AG10803 (cell line): ENCODE measurements around the gene MEGF6.

Source experiments
- DNase-seq: peaks from one replicate; pipeline ENCODE4 v3.0.0; 2010; ENCODE audit warnings: low read depth
- H3K4me3 ChIP-seq: 2 replicates; pipeline ENCODE4 v1.5.1; 2011; ENCODE audit warnings: mild to moderate bottlenecking, low read length, control low read depth
- TF ChIP-seq, protein P1 (sequence below): conservative IDR thresholded peaks from 2 replicates; pipeline ENCODE4 v1.5.1; 2011; ENCODE audit warnings: mild to moderate bottlenecking, low read length, control low read depth, inconsistent platforms

The MEGF6 gene

GRCh38 chr1:3551290-3551678 is 60.0 kb downstream of the MEGF6 start:
- TF ChIP-seq, protein P1, sequence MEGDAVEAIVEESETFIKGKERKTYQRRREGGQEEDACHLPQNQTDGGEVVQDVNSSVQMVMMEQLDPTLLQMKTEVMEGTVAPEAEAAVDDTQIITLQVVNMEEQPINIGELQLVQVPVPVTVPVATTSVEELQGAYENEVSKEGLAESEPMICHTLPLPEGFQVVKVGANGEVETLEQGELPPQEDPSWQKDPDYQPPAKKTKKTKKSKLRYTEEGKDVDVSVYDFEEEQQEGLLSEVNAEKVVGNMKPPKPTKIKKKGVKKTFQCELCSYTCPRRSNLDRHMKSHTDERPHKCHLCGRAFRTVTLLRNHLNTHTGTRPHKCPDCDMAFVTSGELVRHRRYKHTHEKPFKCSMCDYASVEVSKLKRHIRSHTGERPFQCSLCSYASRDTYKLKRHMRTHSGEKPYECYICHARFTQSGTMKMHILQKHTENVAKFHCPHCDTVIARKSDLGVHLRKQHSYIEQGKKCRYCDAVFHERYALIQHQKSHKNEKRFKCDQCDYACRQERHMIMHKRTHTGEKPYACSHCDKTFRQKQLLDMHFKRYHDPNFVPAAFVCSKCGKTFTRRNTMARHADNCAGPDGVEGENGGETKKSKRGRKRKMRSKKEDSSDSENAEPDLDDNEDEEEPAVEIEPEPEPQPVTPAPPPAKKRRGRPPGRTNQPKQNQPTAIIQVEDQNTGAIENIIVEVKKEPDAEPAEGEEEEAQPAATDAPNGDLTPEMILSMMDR = no peak
- DNase-seq = no peak
- H3K4me3 ChIP-seq = no peak overlapping the region

- no peak overlapping the region for H3K4me3 ChIP-seq
- no peak for DNase-seq
- TF ChIP-seq, protein P1 = no peak
These were observed 60.6 kb downstream of the MEGF6 start for GRCh38 chr1:3550511-3551289.

GRCh38 chr1:3548895-3549294 is 62.4 kb downstream of the MEGF6 start:
- H3K4me3 ChIP-seq = no peak overlapping the region
- TF ChIP-seq, protein P1 = no peak
- no peak for DNase-seq

DNA sequence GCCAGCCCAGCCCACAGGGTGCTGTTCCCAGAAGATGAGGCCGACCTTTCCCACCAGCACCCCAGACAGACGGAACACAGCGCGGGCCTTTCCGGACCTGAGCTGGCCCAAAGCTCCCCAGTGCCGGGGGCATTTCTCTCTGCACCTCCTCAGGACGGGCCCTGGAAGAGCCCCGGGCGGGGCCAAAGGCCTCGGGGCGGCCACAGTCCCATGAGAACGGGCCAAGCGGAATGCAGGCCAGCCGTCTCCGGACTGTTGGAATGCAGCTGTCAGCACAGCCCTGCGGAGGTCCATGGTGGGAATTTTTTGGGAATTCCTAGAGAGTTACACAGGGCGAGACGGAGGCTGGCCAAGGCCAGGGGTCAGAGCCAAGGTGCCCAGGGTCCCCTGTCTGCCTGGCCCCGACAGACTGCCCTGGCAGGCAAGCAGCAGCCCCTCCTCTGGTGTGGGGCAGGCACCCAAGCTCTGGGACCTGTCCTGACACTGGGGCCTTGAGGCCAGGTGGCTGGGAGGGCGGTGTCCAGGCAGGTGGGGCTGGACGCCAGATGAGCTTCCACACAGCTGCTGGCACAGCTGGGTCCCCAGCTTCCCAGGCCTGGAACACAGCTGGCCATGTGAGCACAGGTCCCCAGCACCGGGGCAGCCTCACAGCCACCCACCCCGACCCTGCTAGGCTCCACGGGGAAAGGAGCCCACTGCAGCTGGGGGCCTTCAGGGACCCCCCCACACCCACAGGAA is 63.0 kb downstream of the MEGF6 start:
- TF ChIP-seq, protein P1 = no peak
- peak; percentile 80 for DNase-seq
- no peak overlapping the region for H3K4me3 ChIP-seq

DNA sequence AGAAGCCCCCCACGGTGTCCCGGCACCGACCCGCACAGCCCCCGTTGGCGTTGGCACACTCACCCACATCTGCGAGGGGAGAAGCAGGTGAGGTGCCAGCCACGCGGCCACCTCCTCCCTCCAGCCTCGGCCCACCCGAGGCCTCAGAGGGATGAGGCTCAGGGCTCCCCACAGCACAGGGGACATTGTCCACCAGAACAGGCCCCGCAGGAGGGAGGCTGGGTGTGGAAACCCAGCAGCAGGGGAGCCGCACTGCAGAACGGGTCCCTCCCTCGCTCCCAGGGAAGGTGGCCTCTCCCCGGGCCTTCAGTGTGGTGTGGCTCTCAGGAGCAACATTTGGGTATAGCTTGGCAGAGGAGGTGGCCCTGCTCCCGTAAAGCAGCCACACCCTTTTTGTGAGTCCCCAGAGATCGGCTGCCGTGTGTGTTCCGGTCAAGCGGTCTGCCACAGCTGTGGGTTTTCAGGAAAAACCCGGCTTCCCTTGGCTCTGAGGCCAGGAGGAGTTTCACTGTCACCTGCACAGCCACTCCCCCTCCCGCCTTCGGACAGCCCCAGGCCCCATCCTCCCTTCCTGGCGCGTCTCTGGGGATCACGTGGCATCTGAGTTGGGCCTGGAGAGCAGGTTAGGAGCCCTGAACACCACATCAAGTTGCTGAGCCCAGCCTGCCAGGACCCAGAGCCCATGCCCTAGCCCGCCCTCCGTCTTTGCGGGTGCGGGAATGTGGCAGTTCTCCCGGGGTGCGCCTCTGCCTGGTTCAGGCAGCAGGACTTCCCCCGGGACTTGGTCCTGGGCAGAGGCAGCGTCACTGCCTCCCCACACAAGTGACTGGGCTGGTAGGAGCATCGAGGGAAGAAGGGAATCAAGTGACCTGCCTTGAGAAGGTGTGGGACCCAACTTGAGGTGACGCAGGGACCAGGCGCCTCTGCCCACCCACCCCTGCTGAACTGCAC is 64.0 kb downstream of the MEGF6 start:
- TF ChIP-seq, protein P1 = no peak
- DNase-seq = no peak
- no peak overlapping the region for H3K4me3 ChIP-seq

- H3K4me3 ChIP-seq = no peak overlapping the region; the same call in 1 of the 2 replicates
- DNase-seq = no peak
- TF ChIP-seq, protein P1 = no peak
These were observed 65.3 kb downstream of the MEGF6 start for GRCh38 chr1:3546048-3546384.
